ENCODE data around the gene LGR6. TPM values are rescaled to one million over a fixed set of nuclear protein-coding genes. Genes with fewer than 3 reads are reported as not detected.
A peak's percentile ranks its signal among the peaks of the same experiment; 100 is the strongest.

LGR6 gene
- total and polyA plus RNA-seq, 10 of the 15 experiments (the other 5 are each of a cell fraction or from before 2014, with no cell fraction given) = not detected

- TF ChIP-seq RELB (IDR thresholded peaks at IDR 0.05; ENCODE audit: low read depth) = no peak
- TF ChIP-seq RAD51 (IDR thresholded peaks at IDR 0.05) = peak; percentile 90
- no peak for TF ChIP-seq KAT2A (conservative IDR thresholded peaks at IDR 0.05; ENCODE audit: control insufficient read depth, low read depth, low read length)
- no peak for TF ChIP-seq NFYB (IDR thresholded peaks at IDR 0.05; ENCODE audit: insufficient read depth, low read depth, low read length)
- TF ChIP-seq PBX3 (IDR thresholded peaks at IDR 0.05; ENCODE audit: insufficient replicate concordance, low read depth, low read length) = no peak
- TF ChIP-seq YBX1 (IDR thresholded peaks at IDR 0.05) = no peak
- TF ChIP-seq STAT3 (IDR thresholded peaks at IDR 0.05; ENCODE audit: low read depth, low read length) = no peak
- TF ChIP-seq BACH1 (IDR thresholded peaks at IDR 0.05; ENCODE audit: borderline replicate concordance) = no peak
- no peak for TF ChIP-seq POLR2AphosphoS5 (IDR thresholded peaks at IDR 0.05; ENCODE audit: low read length)
- TF ChIP-seq TCF7 (IDR thresholded peaks at IDR 0.05; ENCODE audit: borderline replicate concordance) = no peak
- no peak for TF ChIP-seq ZNF592 (IDR thresholded peaks at IDR 0.05)
- TF ChIP-seq HDAC2 (IDR thresholded peaks at IDR 0.05) = no peak
- peak; percentile 97 for TF ChIP-seq NR2F1 (conservative IDR thresholded peaks at IDR 0.05)
- no peak for TF ChIP-seq JUNB (IDR thresholded peaks at IDR 0.05)
- no peak; a peak in 1 of 4 replicates for TF ChIP-seq IKZF2 (IDR thresholded peaks at IDR 0.05)
- TF ChIP-seq BCLAF1 (IDR thresholded peaks at IDR 0.05) = no peak
- TF ChIP-seq JUND (IDR thresholded peaks at IDR 0.05; ENCODE audit: low read depth, low read length) = no peak
- TF ChIP-seq NFYA (IDR thresholded peaks at IDR 0.05; ENCODE audit: borderline replicate concordance, low read depth, low read length) = no peak
- no peak for TF ChIP-seq ZBED1 (IDR thresholded peaks at IDR 0.05; ENCODE audit: borderline replicate concordance)
- peak in 1 of 2 experiments; percentile 57; a peak in 1 of 3 replicates for TF ChIP-seq EGR1 (IDR thresholded peaks at IDR 0.05; ENCODE audit: borderline replicate concordance in 1 of 2, low read depth in 2 of 2, low read length in 2 of 2)
- no peak for TF ChIP-seq SMAD1 (IDR thresholded peaks at IDR 0.05; ENCODE audit: low read depth, partially characterized antibody)
- TF ChIP-seq CREB1 (IDR thresholded peaks at IDR 0.05; ENCODE audit: low read depth) = no peak; the same call in 1 of the 2 replicates
These were observed 155.1 kb downstream of the LGR6 start, which contains the start of gene PPP1R12B (continued) for GRCh38 chr1:202348509-202349205.
